Stimulated activated CD8-positive, alpha-beta memory T cell treated with anti-CD3 and anti-CD28 coated beads, Interleukin-7, amount 100 ng/mL, for 24 hours (primary cell): ENCODE data around the gene AKR7A2.
"Not testable (repeated sequence)": the region's sequence is repeated elsewhere in the genome, so short reads cannot be mapped to it uniquely, and the experiment has no call there.

Experiments
- DNase-seq: peaks from one replicate; pipeline ENCODE4 v3.0.0-alpha.2; 2020; ENCODE audit warnings: low read depth

AKR7A2 gene

DNA sequence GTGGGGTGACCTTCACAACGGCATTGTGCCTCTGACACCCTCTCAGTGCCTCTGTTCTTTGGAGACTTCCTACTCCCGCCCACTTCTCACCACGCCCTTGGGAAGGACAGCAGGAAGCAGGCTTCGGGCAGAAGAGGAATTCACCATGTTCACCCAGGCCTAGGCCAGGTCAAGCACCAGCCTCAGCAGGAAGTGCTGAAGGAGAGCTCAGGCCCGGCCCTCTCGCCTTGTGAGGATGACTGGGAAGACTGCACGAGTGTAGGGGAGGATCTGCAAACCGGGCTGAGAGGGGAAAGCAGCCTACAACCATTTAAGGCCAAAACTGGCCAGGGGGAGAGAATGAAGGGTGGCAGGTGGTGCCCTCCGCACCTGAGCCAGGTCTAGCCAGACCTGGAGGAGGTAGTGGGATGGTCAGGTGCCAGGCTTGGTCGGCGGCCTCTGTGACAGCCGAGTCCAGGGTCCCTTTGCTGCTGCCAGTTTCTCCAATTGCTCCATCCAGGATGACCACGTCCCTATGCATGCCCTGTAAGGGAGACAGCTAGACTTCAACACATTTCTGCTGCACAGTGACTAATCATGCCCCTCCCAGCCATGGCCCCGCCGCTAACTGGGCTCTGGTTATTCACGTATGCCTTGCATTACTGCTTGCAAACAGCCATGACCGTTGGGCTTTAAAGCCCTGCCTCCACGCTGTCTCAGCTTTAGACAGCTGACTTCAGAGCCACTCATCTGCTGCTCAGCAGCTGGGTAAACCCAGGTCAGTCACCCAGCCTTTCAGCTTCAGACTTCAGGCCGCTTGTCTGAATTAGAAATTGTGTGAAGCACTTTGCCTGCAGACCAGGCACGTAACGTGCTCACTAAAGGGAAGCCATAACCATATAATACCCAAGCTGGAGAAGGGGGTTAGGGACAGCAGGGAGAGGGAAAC is 51.5 kb downstream of the AKR7A2 start:
- DNase-seq, result no peak

DNA sequence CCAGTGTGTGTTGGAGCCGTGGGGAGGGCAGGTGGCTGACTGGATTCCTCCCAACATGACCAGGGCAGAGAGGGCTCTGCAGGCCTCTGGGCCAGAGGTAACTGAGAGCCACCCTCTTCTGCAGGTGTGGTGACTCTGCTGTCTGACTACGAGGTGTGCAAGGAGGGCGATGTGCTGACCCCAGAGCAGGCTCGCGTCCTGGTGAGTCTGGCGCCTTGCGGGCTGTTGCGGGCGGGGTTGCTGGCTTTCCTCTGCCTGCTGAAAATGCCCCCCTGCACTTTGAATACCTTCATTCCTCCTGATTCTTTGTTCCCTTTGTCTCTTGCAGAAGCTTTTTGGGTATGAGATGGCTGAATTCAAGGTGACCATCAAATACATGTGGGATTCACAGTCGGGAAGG is 53.6 kb downstream of the AKR7A2 start:
- no peak for DNase-seq

DNA sequence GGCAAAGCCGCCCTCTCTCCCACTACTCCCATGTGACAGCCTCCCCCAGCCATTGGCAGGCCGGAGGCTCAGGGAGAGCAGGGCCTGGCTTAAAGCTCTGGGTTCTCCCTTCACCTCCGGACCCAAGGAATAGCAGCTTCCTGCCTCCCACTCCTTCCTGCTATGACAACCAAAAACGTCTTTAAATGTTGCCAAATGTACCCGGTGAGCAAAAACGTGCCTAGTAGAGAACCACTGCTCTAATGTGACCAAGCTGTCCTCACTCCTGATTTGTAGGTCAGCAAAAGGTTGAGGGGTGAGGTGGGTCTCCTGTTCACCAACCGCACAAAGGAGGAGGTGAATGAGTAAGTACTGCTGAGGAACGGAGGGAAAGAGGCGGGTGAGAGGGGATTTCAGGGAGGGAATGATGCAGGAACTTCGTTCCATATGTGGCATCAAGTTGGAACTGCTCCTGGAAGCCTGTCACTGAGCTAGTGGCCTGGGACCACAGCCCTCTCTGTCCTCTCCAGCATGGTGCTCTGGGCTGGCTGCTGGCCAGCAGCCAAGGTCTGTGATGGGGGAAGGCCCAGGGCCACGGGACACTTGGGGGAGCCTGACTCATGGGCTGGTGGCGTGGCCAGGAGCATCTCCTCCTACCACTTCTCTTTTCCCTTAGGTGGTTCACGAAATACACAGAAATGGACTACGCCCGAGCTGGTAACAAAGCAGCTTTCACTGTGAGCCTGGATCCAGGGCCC is 54.6 kb downstream of the AKR7A2 start:
- DNase-seq, result no peak

DNA sequence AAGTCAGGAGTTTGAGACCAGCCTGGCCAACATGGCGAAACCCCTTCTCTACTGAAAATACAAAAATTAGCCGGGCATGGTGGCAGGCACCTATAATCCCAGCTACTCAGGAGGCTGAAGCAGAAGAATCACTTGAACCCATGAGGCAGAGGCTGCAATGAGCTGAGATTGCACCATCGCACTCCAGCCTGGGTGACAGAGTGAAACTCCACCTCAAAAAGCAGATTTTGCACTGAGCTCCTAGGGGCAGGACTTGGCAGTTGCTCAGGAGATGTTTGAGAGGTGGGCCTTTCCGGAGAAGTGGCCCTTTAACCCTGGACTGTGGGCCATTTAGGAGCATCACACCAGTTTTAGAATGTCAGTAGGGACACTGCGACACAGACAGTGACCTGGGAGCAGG is 55.6 kb downstream of the AKR7A2 start:
- not testable (repeated sequence) for DNase-seq

DNA sequence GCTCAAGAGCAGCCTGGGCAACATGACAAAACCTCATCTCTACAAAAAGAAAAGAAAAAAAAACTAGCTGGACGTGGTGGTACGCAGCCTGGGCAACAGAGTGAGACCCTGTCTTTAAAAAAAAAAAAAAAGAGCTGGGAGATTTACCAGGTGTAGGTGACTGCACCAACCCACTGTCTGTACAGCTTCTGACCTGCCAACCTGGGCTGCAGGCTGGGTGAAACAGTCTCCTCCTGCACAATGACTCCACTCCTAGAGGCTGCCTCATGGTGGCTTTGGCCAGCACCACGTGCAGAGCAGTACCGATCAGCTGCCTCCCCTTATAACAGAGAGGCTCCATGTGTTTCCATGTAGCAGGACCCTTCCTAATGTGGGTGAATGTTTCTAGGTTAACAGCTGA is 56.7 kb downstream of the AKR7A2 start:
- DNase-seq, result no peak

DNA sequence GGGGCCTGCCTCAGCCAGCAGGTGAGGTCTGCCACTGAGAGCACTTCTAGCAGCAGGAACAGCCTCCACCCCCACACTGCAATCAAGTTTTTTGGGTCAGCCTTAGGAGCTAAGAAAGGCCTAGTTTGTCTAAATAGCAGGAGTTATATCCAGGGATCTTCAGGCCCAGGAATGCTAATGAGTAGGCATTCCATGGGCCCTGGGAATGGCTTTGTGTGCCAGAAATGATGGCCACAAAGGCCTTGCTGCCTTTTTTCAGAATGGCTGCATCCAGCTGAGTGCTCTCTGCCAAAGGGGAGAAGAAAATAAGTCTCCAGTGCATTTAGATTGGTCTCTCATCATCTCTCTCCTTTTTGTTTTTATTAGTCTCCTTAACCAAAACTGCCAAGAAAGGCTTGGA is 57.5 kb downstream of the AKR7A2 start:
- no peak for DNase-seq
